ENCODE results near the gene ZNF112. TPM values are rescaled to one million over a fixed set of nuclear protein-coding genes. Genes with fewer than 3 reads are reported as not detected.

Gene ZNF112
- total RNA-seq, 4 donors from 2014 or later = 0.83 to 5.9 (median 2.6) TPM

DNA sequence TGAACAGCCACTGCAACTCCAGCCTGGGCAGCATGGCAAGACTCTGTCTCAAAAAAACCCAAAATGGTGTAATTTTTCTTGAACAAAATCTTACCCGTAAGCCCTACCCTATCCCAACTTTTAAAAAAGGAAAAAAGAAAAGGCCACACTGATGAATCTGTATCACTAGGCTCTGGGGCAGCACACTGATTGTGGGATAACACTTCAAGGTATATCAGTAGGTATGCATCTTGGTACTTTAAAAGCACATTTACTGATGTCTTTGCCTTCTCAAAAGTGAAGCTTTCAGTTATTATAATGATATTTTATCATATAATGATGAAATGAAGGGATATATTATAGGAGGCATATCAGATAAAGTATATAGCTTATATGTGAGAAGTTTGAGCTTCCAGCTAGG lies 24.3 kb downstream of the ZNF112 start:
- no peaks in the 10 kb centered on the region for H3K4me1 ChIP-seq
- TF ChIP-seq CTCF (IDR thresholded peaks at IDR 0.05) (no peak), POLR2A (IDR thresholded peaks at IDR 0.05) (no peak)
- H3K36me3 ChIP-seq = peaks cover 0 to 99% (median 11%) of the 10 kb centered on the region in 3 donors
- H3K9me3 ChIP-seq = peaks cover 0 to 96% (median 53%) of the 10 kb centered on the region in 3 donors
- WGBS, 2 donors = 87 to 89% methylated on average over 1 of the region's 1 CpG
- no peak overlapping the region for H3K4me3 ChIP-seq
- intact Hi-C loops (cut with DNase I) = no loop called here
- H3K27ac ChIP-seq = no peak overlapping the region
- DNase-seq = no peak
- H3K27me3 ChIP-seq = no peaks in the 10 kb centered on the region

DNA sequence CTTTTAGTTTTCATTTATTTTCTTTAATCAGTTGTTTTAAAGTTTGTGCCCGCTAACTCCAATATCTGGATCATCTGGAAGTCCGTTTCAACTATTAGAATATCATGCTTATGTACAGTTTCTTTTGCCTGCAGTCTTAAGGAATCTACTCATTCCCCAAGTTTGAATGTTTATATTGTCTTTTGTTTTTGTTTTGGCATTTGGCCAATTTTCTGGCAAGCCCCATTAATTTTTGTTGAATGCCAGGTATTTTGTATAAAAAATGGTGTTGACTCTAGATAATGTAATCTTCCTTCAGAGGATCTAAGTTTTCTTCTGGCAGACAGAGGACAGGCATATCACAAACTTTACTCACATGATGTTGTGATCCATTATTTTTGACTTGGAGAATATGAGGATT lies 40.6 kb downstream of the ZNF112 start:
- Histone ChIP-seq H3K36me3 (no peaks in the 10 kb centered on the region), H3K9me3 (peaks cover 0 to 85% (median 20%) of the 10 kb centered on the region in 3 donors), H3K4me1 (no peaks in the 10 kb centered on the region), H3K27me3 (no peaks in the 10 kb centered on the region), H3K4me3 (no peak overlapping the region), H3K27ac (no peak overlapping the region)
- 52 to 77% methylated on average over 2 of the region's 2 CpGs for WGBS, 2 donors
- TF ChIP-seq POLR2A (IDR thresholded peaks at IDR 0.05) = no peak
- TF ChIP-seq CTCF (IDR thresholded peaks at IDR 0.05) = no peak
- intact Hi-C loops (cut with DNase I) = no loop called here
- DNase-seq = no peak

DNA sequence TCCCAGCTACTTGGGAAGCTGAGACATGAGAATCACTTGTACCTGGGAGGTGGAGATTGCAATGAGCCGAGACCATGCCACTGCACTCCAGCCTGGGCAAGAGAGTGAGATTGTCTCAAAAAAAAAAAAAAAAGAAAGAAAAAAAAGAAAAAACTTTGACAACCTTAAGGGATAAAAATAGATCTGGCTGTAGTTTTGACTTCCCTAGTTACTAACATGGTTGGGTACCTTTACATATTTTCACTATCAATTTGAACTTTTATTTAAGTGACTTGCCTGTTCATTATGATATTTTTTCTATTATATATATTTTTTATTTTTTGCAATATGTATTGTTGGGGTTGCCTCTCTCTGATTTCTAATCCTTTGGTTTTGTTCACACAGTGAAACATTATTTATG lies 43.2 kb downstream of the ZNF112 start:
- WGBS, 2 donors = 83 to 93% methylated on average over 1 of the region's 1 CpG
- H3K4me1 ChIP-seq = no peaks in the 10 kb centered on the region
- no peak for TF ChIP-seq POLR2A (IDR thresholded peaks at IDR 0.05)
- no peak for TF ChIP-seq CTCF (IDR thresholded peaks at IDR 0.05)
- no peaks in the 10 kb centered on the region for H3K27me3 ChIP-seq
- H3K27ac ChIP-seq = no peak overlapping the region
- intact Hi-C loops (cut with DNase I) = no loop called here
- peaks cover 0 to 70% (median 2%) of the 10 kb centered on the region in 3 donors for H3K9me3 ChIP-seq
- no peak overlapping the region for H3K4me3 ChIP-seq
- no peaks in the 10 kb centered on the region for H3K36me3 ChIP-seq
- no peak for DNase-seq

DNA sequence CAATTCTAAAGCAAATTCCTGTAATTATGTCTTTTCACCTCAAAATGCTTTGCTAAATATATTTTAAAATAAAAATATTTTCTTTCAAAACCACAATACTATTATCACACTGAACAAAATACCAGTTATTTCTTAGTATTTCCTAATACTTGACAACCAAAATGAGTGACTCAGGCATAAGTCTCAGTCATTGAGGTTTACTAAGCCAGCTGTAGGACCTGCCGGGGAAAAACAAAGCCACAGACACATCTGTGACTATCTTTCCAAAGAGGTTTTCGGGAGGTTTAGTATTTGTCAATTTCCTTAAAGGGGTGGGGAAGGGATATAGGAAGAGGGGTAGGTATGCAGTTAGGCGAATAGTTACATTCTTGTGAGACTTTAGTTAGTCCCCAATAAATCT lies 48.5 kb downstream of the ZNF112 start:
- TF ChIP-seq POLR2A (IDR thresholded peaks at IDR 0.05) (no peak), CTCF (IDR thresholded peaks at IDR 0.05) (no peak)
- H3K4me3 ChIP-seq = no peak overlapping the region
- intact Hi-C loops (cut with DNase I) = no loop called here
- peaks cover 0 to 44% (median 0%) of the 10 kb centered on the region in 3 donors for H3K9me3 ChIP-seq
- H3K4me1 ChIP-seq = peaks cover 0 to 19% (median 5%) of the 10 kb centered on the region in 3 donors
- 83 to 89% methylated on average over 3 of the region's 3 CpGs for WGBS, 2 donors
- no peak overlapping the region for H3K27ac ChIP-seq
- DNase-seq = no peak
- H3K27me3 ChIP-seq = no peaks in the 10 kb centered on the region
- H3K36me3 ChIP-seq = no peaks in the 10 kb centered on the region

DNA sequence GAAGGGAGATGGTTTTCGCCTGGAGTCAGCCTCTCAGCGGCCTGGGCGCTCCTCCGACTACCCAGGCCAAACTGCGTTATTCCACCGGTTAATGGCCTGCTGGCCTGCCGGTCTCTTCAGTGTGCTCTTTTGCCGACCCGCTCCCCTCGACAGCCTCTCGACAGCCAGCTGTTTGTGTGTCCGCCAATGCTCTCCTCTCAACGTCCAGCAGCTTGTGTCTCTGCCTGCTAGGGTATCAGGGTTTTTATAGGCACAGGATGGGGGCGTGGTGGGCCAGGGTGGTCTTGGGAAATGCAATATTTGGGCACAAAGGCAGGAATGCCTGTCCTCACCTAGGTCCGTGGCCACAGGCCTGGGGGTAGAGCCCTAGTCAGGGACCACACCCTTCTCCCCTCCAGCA lies 50.2 kb downstream of the ZNF112 start:
- peaks cover 0 to 29% (median 0%) of the 10 kb centered on the region in 3 donors for H3K9me3 ChIP-seq
- WGBS, 2 donors = 94 to 97% methylated on average over 8 to 13 of the region's 15 CpGs
- no peak overlapping the region for H3K27ac ChIP-seq
- intact Hi-C loops (cut with DNase I) = no loop called here
- H3K4me1 ChIP-seq = peaks cover 0 to 19% (median 5%) of the 10 kb centered on the region in 3 donors
- peaks cover 0 to 13% (median 0%) of the 10 kb centered on the region in 3 donors for H3K36me3 ChIP-seq
- no peak overlapping the region for H3K4me3 ChIP-seq
- DNase-seq = no peak
- H3K27me3 ChIP-seq = no peaks in the 10 kb centered on the region
- TF ChIP-seq CTCF (IDR thresholded peaks at IDR 0.05) (no peak), POLR2A (IDR thresholded peaks at IDR 0.05) (no peak)
